GM23248 (cell line): ENCODE results near the gene ANKRD65.

Source experiments
- EZH2 ChIP-seq: fragments of 200-600 bp; sonication (generic); IDR thresholded peaks from 2 replicates; pipeline ENCODE4 v1.6.1; 2018; ENCODE audit warnings: antibody characterized with exemption, mild to moderate bottlenecking; ENCODE audit not compliant: insufficient read depth, poor library complexity, severe bottlenecking
- EZH2phosphoT487 ChIP-seq: fragments of 200-600 bp; sonication (generic); IDR thresholded peaks from 2 replicates; pipeline ENCODE4 v1.6.1; 2018; ENCODE audit warnings: antibody characterized with exemption, moderate library complexity, mild to moderate bottlenecking, low read depth; ENCODE audit not compliant: insufficient read depth

DNA sequence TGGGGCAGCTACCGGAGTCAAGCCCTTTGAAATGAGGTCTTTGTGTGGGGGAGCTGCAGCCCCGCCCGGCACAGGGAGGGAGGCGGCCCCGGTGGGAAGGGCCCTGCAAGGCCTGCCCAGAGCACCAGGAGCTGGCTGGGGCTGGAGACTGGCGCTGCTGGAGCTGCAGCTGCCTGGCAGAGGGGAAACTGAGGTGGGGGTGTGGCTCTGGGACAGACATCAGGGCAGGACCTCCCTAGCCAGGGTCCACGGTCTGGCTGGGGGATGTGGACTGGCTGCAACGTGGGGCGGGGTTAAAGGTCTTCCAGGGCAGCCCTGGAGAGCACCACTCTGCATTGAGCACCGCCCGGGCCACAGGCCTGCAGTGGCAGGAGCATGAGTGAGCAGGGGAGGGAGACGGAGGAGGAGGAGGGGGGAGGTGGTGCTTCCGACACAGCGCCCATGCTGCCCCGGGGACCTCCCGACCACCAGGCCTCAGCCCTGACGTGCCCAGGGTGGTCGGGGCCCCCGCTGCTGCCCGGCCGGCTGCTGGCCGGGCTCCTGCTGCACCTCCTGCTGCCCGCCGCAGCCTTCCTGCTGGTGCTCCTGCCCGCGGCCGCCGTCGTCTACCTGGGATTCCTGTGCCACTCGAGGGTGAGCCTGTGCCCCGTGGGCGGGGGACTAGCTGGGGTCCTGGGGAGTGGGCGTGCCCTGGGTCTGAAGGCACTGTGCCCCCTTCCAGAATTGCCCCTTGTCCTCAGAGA lies 4.8 kb upstream of the ANKRD65 start:
- TF ChIP-seq EZH2: no peak
- TF ChIP-seq EZH2phosphoT487: no peak
